ENCODE measurements around the gene RAC3. TPM values are rescaled to one million over a fixed set of nuclear protein-coding genes. Genes with fewer than 3 reads are reported as not detected.

RAC3 gene
- total and polyA plus RNA-seq, 9 donors, result 7.2 to 15.3 (median 11.2) TPM

DNA sequence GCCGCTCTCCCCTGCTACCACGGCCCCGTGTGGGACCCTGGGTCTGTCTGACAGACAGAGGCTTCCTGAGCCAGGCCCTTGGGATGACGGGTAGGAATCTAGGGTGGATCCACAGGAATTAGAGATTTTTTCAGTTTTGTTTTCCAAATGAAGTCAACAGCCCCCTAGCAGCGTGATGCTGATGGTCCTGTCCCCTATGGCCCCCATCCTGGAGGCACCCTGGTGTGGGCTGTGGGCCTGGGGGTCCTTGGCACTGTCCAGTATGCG lies 24.3 kb upstream of the RAC3 start:
- 71% methylated on average over 6 of the region's 6 CpGs for WGBS (ENCODE audit: insufficient coverage)
- Histone ChIP-seq H3K4me1 (ENCODE audit: control insufficient read depth, insufficient read depth, low read length) (peaks cover 34% of the 10 kb centered on the region), H3K27me3 (ENCODE audit: control insufficient read depth, insufficient read depth, low read length) (no peaks in the 10 kb centered on the region), H3K36me3 (ENCODE audit: control insufficient read depth, insufficient read depth, low read length) (peaks cover 16% of the 10 kb centered on the region), H3K9me3 (replicated peaks; ENCODE audit: control insufficient read depth, low read depth, low read length) (no peaks in the 10 kb centered on the region), H3K27ac (ENCODE audit: low read length) (no peak overlapping the region), H3K4me3 (ENCODE audit: low read length) (no peak overlapping the region)
- no peak for DNase-seq

DNA sequence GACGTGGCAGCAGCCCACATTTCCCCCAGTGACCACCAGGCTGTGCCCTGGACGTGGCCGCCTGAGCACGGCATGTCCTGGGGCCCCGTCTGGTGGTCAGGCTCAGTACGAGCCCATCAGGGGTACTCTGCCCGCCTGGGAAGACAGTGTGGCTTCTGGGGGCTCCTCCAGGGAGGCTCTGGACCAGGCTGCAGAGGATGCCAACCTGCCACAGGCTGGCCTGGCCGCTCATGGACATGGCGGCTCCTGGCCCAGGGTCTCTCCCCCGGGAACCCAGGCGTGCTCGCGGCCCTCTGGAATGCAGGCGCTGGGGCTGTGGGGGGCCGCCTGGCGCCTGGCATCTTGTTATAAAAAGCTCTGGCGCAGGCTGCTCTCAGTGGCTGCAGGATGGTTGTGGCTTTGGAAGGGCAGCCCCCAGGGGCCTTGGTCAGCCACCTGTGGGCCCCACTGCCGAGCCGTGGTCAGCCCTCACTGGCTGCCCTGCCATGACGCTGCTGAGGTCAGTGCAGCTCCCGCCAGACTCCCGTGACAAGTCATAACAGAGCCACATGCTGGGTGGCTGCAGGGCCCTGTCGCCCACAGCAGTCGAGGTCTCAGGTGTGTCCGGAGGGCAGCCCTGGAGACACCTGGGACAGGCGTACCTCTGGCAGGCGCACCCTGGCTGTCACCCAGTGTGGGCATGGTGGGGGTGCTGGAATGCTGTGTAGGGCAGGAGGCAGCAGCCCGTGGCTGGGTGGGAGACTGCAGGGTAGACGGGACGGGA lies 23.8 kb upstream of the RAC3 start:
- Histone ChIP-seq H3K36me3 (ENCODE audit: control insufficient read depth, insufficient read depth, low read length) (peaks cover 16% of the 10 kb centered on the region), H3K9me3 (replicated peaks; ENCODE audit: control insufficient read depth, low read depth, low read length) (no peaks in the 10 kb centered on the region), H3K27me3 (ENCODE audit: control insufficient read depth, insufficient read depth, low read length) (no peaks in the 10 kb centered on the region), H3K27ac (ENCODE audit: low read length) (no peak overlapping the region), H3K4me3 (ENCODE audit: low read length) (no peak overlapping the region), H3K4me1 (ENCODE audit: control insufficient read depth, insufficient read depth, low read length) (peaks cover 40% of the 10 kb centered on the region)
- 73% methylated on average over 27 of the region's 30 CpGs for WGBS (ENCODE audit: insufficient coverage)
- DNase-seq, result no peak

DNA sequence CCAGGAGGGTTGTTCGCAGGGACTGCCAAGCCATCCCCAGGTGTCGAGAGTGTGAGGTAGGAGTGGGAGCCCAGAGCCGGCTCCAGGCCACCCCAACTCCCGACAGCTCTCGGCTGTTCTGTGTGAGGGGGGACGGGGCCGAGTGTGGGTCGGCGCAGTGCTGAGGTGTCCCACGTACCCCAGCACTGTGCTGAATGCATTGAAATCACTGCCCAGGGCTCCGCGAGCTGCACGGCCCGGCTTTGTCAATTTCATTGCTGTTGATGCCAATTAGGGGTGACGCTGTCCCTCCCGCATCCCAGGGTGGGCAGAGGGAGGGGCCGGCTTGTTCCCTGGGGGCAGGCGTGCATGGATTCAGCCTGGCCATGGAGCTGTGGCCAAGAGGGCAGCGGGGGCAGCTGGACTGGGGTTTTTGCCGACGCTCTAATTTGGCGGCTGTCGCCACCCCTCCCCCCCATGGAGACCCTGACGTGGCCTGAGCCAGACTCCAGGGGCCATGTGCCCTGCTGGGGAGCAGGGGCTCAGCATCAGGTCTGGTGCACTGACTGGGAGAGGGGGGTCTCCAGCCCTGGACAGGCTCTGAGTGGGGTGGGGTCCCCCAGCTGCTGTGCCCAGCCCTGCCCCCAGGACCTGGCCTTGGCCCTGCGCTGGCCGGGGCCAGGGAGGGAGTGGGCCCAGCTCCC lies 23.1 kb upstream of the RAC3 start:
- H3K36me3 ChIP-seq (ENCODE audit: control insufficient read depth, insufficient read depth, low read length), result peaks cover 16% of the 10 kb centered on the region
- WGBS (ENCODE audit: insufficient coverage), result 56% methylated on average over 22 of the region's 26 CpGs
- H3K4me1 ChIP-seq (ENCODE audit: control insufficient read depth, insufficient read depth, low read length), result peaks cover 43% of the 10 kb centered on the region
- no peaks in the 10 kb centered on the region for H3K27me3 ChIP-seq (ENCODE audit: control insufficient read depth, insufficient read depth, low read length)
- H3K9me3 ChIP-seq (replicated peaks; ENCODE audit: control insufficient read depth, low read depth, low read length), result no peaks in the 10 kb centered on the region
- H3K27ac ChIP-seq (ENCODE audit: low read length), result no peak overlapping the region
- no peak for DNase-seq
- H3K4me3 ChIP-seq (ENCODE audit: low read length), result no peak overlapping the region

DNA sequence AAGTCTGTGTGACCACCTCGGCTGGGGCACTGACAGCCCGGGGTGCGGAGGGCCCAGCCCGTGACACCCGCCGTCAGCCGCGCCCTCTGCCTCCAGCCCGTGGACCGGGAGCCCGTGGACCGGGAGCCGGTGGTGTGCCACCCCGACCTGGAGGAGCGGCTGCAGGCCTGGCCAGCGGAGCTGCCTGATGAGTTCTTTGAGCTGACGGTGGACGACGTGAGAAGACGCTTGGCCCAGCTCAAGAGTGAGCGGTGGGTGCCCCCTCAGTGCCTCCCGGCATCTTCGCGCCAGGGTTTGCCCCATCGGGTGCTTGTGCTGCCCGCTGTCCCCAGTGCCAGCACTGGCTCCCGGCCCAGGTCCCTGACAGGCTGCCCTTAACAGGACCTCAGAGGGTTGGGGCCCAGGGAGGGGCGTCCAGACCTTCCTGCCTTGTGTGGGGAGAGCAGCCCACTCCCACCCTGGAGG lies 22.5 kb upstream of the RAC3 start:
- H3K27ac ChIP-seq (ENCODE audit: low read length), result no peak overlapping the region
- peaks cover 38% of the 10 kb centered on the region for H3K4me1 ChIP-seq (ENCODE audit: control insufficient read depth, insufficient read depth, low read length)
- no peaks in the 10 kb centered on the region for H3K9me3 ChIP-seq (replicated peaks; ENCODE audit: control insufficient read depth, low read depth, low read length)
- H3K36me3 ChIP-seq (ENCODE audit: control insufficient read depth, insufficient read depth, low read length), result peaks cover 16% of the 10 kb centered on the region
- H3K27me3 ChIP-seq (ENCODE audit: control insufficient read depth, insufficient read depth, low read length), result no peaks in the 10 kb centered on the region
- H3K4me3 ChIP-seq (ENCODE audit: low read length), result no peak overlapping the region
- WGBS (ENCODE audit: insufficient coverage), result 90% methylated on average over 27 of the region's 28 CpGs
- no peak for DNase-seq

DNA sequence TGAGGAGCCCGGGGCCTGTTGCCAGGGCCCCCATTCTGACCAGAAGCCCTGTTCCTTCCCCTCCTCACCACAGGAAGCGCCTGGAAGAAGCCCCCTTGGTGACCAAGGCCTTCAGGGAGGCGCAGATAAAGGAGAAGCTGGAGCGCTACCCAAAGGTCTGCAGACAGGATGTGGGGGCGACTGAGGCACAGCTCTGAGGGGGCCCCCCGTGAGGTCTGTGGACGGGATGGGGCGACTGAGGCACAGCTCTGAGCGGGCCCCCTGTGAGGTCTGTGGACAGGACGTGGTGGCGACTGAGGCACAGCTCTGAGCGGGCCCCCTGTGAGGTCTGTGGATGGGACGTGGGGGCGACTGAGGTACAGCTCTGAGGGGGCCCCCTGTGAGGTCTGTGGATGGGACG lies 22.1 kb upstream of the RAC3 start:
- H3K27ac ChIP-seq (ENCODE audit: low read length), result no peak overlapping the region
- WGBS (ENCODE audit: insufficient coverage), result 81% methylated on average over 14 of the region's 15 CpGs
- H3K27me3 ChIP-seq (ENCODE audit: control insufficient read depth, insufficient read depth, low read length), result no peaks in the 10 kb centered on the region
- peaks cover 34% of the 10 kb centered on the region for H3K4me1 ChIP-seq (ENCODE audit: control insufficient read depth, insufficient read depth, low read length)
- peaks cover 14% of the 10 kb centered on the region for H3K36me3 ChIP-seq (ENCODE audit: control insufficient read depth, insufficient read depth, low read length)
- no peak for DNase-seq
- H3K4me3 ChIP-seq (ENCODE audit: low read length), result no peak overlapping the region
- H3K9me3 ChIP-seq (replicated peaks; ENCODE audit: control insufficient read depth, low read depth, low read length), result no peaks in the 10 kb centered on the region

DNA sequence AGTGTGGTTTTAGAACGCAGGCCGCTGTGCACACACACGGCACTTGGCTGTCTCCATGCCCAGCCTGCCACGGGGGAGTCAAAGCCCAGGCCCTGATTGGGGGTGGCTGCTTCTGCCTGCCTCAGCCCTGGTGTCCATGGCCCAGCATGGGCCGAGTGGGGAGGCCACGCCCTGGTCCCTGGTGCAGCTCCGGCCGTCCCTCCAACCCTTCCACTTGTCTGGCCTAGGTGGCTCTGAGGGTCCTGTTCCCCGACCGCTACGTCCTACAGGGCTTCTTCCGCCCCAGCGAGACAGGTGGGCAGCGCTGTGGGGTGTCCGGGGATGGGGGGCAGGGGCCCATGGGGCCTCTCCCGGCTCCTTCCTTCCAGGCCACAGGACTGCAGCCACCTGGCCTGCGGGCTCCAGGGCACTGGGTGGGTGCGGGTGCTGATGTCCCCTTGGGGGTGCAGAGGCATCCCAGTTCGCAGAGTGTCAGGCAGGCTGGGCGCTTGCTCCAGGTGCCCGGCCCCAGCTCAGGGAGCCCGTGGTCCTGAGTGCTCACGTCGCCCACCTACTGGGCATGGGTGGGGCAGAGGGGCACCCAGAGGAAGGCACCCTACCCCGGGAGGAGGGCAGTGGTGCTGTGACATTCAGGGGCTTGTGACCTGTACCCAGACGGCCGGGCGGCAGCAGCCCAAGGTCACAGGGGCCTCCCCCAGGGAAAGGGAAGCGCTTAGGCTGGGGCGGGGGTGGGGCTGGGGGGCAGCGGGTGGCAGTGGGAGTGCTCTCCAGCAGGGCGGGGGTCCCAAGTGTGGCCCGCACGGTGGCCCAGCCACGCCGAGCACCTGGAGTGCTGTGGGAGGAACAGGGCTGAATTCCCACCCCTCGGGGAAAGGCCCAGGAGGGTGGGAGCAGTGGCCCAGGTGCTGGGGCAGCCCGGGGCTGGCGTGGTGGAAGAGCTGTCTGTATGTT lies 20.6 kb upstream of the RAC3 start:
- Histone ChIP-seq H3K4me3 (ENCODE audit: low read length) (no peak overlapping the region), H3K27me3 (ENCODE audit: control insufficient read depth, insufficient read depth, low read length) (no peaks in the 10 kb centered on the region), H3K4me1 (ENCODE audit: control insufficient read depth, insufficient read depth, low read length) (peaks cover 31% of the 10 kb centered on the region), H3K9me3 (replicated peaks; ENCODE audit: control insufficient read depth, low read depth, low read length) (no peaks in the 10 kb centered on the region), H3K27ac (ENCODE audit: low read length) (no peak overlapping the region), H3K36me3 (ENCODE audit: control insufficient read depth, insufficient read depth, low read length) (peaks cover 9% of the 10 kb centered on the region)
- DNase-seq, result no peak
- WGBS (ENCODE audit: insufficient coverage), result 90% methylated on average over 33 of the region's 39 CpGs

DNA sequence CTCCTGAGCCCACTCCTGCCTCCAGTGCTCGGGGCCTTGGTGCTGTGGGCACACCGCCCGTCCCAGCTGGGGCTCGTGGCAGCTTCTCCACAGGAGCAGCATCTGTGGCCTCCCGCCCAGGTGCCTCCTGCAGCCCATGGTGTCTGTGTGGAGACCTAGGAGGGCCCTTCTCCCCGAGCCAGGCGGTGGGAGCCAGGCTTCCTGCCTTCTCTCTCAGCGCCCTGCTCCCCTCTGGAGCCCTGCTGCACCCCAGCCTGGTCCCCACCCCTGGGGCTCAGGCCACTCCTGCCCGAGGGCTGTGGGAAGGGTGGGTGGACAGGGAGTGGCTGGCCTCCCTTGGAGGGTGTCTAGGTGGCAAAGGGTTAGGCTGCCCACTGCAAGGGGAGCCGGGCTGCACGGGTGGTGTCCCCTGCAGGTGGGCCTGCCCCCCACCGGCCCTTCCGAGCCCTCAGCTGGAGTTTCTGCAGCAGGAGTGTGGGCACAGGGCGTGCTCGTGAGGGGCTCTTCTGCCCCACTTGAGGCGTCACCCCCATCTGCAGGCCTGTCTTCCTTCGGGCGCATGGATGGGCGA lies 19.8 kb upstream of the RAC3 start:
- 82% methylated on average over 14 of the region's 19 CpGs for WGBS (ENCODE audit: insufficient coverage)
- Histone ChIP-seq H3K27ac (ENCODE audit: low read length) (no peak overlapping the region), H3K4me1 (ENCODE audit: control insufficient read depth, insufficient read depth, low read length) (peaks cover 22% of the 10 kb centered on the region)

DNA sequence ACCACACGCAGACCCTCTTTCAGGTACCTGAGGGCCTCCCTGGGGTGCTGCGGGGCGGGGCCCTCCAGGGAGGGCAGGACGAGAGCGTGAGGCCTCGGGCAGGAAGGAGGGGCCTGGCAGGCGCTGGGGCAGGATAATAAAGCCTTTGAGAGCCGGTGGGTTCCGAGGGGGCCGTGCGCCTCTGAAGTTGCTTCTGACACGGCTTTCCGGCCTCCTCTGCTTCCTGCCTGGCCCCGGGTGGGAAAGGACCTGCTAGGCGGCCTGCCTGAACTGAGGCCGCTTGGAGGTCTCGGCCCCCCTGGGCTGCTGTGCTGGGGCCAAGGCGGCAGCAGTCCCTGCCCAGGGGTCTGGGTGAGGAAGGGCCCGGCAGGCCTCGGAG lies 19.2 kb upstream of the RAC3 start:
- Histone ChIP-seq H3K4me1 (ENCODE audit: control insufficient read depth, insufficient read depth, low read length) (peaks cover 17% of the 10 kb centered on the region), H3K4me3 (ENCODE audit: low read length) (no peak overlapping the region), H3K27ac (ENCODE audit: low read length) (no peak overlapping the region), H3K27me3 (ENCODE audit: control insufficient read depth, insufficient read depth, low read length) (no peaks in the 10 kb centered on the region), H3K36me3 (ENCODE audit: control insufficient read depth, insufficient read depth, low read length) (peaks cover 13% of the 10 kb centered on the region), H3K9me3 (replicated peaks; ENCODE audit: control insufficient read depth, low read depth, low read length) (no peaks in the 10 kb centered on the region)
- no peak for DNase-seq
- WGBS (ENCODE audit: insufficient coverage), result 29% methylated on average over 20 of the region's 20 CpGs

More for the DNA sequence above, 19.8 kb upstream of the RAC3 start:
- no peaks in the 10 kb centered on the region for H3K9me3 ChIP-seq (replicated peaks; ENCODE audit: control insufficient read depth, low read depth, low read length)
- DNase-seq, result no peak
- no peak overlapping the region for H3K4me3 ChIP-seq (ENCODE audit: low read length)
- H3K36me3 ChIP-seq (ENCODE audit: control insufficient read depth, insufficient read depth, low read length), result peaks cover 9% of the 10 kb centered on the region
- no peaks in the 10 kb centered on the region for H3K27me3 ChIP-seq (ENCODE audit: control insufficient read depth, insufficient read depth, low read length)

DNA sequence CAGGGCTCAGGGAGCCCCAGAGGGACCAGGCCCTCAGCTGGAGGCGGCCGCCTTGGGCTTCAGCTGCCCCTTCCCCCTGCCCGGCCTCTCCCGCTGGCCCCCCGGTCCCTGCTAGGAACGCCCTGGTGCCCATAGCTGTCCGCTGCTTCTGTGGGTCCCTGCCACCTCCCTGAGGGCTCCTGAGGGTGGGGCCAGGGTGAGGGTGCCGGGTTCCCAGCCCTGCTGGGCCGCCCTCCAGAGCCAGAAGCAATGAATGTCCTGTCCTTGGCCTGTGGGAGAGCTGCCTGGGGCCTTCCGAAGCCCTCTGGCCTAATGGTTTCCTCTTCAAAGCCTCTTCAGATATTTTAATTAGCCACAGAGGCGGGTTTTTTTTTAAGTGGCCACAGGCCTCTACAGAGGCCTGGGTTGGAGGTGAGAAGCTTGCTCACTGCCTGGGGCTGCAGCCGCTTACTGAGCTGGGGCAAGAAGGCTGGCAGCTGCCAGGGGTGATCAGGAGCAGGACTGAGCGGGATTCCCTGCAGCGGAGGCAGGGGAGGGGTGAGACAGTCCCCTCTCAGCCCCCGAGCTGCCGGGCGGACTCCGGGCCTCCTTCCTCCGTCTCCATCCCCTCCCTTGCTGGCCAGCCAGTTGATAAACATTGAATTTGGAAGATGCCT lies 18.7 kb upstream of the RAC3 start:
- Histone ChIP-seq H3K4me3 (ENCODE audit: low read length) (no peak overlapping the region), H3K27ac (ENCODE audit: low read length) (peak overlapping the region; percentile 62), H3K4me1 (ENCODE audit: control insufficient read depth, insufficient read depth, low read length) (peaks cover 13% of the 10 kb centered on the region), H3K27me3 (ENCODE audit: control insufficient read depth, insufficient read depth, low read length) (no peaks in the 10 kb centered on the region), H3K9me3 (replicated peaks; ENCODE audit: control insufficient read depth, low read depth, low read length) (no peaks in the 10 kb centered on the region), H3K36me3 (ENCODE audit: control insufficient read depth, insufficient read depth, low read length) (peaks cover 19% of the 10 kb centered on the region)
- 69% methylated on average over 7 of the region's 19 CpGs for WGBS (ENCODE audit: insufficient coverage)
- no peak for DNase-seq
